ENCODE measurements around the gene YWHAE.

Gene YWHAE

GRCh38 chr17:1367351-1367745, 32.7 kb downstream of the YWHAE start:
- no peak for TF ChIP-seq CTCF (IDR thresholded peaks at IDR 0.05; ENCODE audit: insufficient read depth, low read length, poor library complexity, severe bottlenecking)
- Histone ChIP-seq H3K36me3 (ENCODE audit: control insufficient read depth, insufficient read depth, low read length) (no peaks in the 10 kb centered on the region; the same call in 1 of the 2 replicates), H3K4me3 (replicated peaks; ENCODE audit: low read depth, low read length) (no peak overlapping the region), H3K27me3 (replicated peaks; ENCODE audit: control insufficient read depth, insufficient read depth, low read length) (no peaks in the 10 kb centered on the region)
- no peak for DNase-seq (ENCODE audit: extremely low read depth, insufficient read length)

DNA sequence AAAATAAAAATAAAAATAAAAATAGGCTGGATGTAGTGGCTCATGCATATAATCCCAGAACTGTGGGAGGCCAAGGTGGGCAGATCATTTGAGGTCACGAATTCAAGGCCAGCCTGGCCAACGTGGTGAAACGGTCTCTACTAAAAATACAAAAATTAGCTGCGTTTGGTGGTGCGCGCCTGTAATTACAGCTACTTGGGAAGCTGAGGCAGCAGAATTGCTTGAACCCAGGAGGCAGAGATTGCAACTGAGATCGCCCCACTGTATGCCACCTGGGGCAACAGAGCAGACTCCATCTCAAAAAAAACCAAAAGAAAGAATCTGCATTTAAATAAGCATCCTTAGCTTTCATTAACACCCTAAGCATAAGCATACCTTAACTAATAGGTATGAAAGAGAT, 33.8 kb downstream of the YWHAE start:
- Histone ChIP-seq H3K4me3 (replicated peaks; ENCODE audit: low read depth, low read length) (no peak overlapping the region), H3K27me3 (replicated peaks; ENCODE audit: control insufficient read depth, insufficient read depth, low read length) (no peaks in the 10 kb centered on the region), H3K36me3 (ENCODE audit: control insufficient read depth, insufficient read depth, low read length) (no peaks in the 10 kb centered on the region; the same call in 1 of the 2 replicates)
- no peak for DNase-seq (ENCODE audit: extremely low read depth, insufficient read length)
- TF ChIP-seq CTCF (IDR thresholded peaks at IDR 0.05; ENCODE audit: insufficient read depth, low read length, poor library complexity, severe bottlenecking), result no peak

DNA sequence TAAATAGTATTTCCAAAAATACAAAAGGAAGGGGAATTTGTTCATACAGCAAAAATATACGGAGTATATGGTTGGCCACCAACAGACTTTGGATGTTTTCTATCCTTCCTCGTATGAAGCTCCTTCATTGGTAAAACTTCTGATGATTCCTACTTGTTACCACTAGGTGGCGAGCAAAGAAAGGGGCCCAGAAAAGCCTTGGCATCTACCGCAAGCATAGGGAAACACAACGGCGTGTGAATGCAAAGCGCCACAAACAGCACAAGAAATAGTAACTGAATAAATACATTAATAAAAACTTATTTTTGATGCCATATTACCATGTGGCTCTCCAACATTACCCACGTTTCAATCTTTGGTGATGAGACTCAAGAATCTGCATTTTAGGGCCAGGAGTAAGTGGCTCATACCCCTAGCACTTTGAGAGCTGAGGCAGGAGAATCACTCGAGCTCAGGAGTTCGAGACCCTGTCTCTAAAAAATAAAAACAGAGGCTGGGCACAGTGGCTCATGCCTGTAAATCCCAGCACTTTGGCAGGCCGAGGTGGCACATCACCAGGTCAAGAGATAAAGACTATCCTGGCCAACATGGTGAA, 34.5 kb downstream of the YWHAE start:
- peak; percentile 86 for TF ChIP-seq CTCF (IDR thresholded peaks at IDR 0.05; ENCODE audit: insufficient read depth, low read length, poor library complexity, severe bottlenecking)
- Histone ChIP-seq H3K4me3 (replicated peaks; ENCODE audit: low read depth, low read length) (no peak overlapping the region), H3K36me3 (ENCODE audit: control insufficient read depth, insufficient read depth, low read length) (peaks cover 2% of the 10 kb centered on the region; the same call in 1 of the 2 replicates), H3K27me3 (replicated peaks; ENCODE audit: control insufficient read depth, insufficient read depth, low read length) (no peaks in the 10 kb centered on the region)
- peak; percentile 31 for DNase-seq (ENCODE audit: extremely low read depth, insufficient read length)

GRCh38 chr17:1362964-1363363, 37.1 kb downstream of the YWHAE start:
- Histone ChIP-seq H3K4me3 (replicated peaks; ENCODE audit: low read depth, low read length) (no peak overlapping the region), H3K27me3 (replicated peaks; ENCODE audit: control insufficient read depth, insufficient read depth, low read length) (no peaks in the 10 kb centered on the region), H3K36me3 (ENCODE audit: control insufficient read depth, insufficient read depth, low read length) (peaks cover 5% of the 10 kb centered on the region)
- no peak for TF ChIP-seq CTCF (IDR thresholded peaks at IDR 0.05; ENCODE audit: insufficient read depth, low read length, poor library complexity, severe bottlenecking)
- DNase-seq (ENCODE audit: extremely low read depth, insufficient read length), result peak; percentile 35

DNA sequence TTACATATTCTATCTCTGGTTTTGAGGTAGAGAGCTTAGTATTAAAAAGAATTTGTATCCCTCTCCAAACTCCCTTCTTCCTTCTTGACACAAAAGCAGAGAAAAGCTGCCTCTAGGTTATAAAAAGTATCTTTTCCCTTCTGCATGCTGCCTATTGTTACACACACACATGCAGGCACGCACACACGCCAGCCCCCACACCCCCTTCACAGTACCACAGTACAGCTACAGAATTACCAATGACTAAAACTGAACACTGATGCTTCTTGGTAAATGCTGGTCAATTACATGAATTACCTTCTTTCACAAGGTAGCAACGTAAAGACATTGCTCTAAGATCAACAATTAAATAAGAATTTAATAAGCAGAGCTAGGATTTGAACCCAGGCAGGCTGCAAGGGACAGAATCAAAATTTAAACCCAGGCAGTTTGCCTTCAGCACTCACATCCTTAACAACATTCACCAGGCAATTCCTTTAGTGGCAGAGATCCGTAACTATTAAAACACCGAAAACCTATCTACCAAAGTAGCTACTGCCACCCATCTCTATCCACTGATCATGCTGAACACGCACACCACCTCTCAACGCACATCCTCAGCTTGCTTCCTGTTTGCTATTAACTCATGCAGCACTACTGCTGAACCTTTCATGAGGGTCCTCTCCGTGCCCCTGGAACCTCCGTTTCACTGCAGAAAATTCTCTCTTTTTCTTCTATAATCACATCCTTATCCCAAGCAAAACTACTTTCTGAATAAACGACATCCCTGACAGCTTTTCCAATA, 37.8 kb downstream of the YWHAE start:
- peaks cover 5% of the 10 kb centered on the region for H3K36me3 ChIP-seq (ENCODE audit: control insufficient read depth, insufficient read depth, low read length)
- no peak overlapping the region for H3K4me3 ChIP-seq (replicated peaks; ENCODE audit: low read depth, low read length)
- no peaks in the 10 kb centered on the region for H3K27me3 ChIP-seq (replicated peaks; ENCODE audit: control insufficient read depth, insufficient read depth, low read length)
- DNase-seq (ENCODE audit: extremely low read depth, insufficient read length), result no peak
- TF ChIP-seq CTCF (IDR thresholded peaks at IDR 0.05; ENCODE audit: insufficient read depth, low read length, poor library complexity, severe bottlenecking), result no peak

Measured in GM06990 (cell line).